K562 (cell line): ENCODE results near the gene DTNBP1. TPM values are rescaled to one million over a fixed set of nuclear protein-coding genes. Genes with fewer than 3 reads are reported as not detected.

ENCODE experiments used
- ARID1B ChIP-seq: fragments of 450-650 bp; IDR thresholded peaks from 2 replicates; pipeline ENCODE4 v1.6.1; 2016; ENCODE audit warnings: antibody characterized with exemption, mild to moderate bottlenecking, inconsistent platforms
- CHD1 ChIP-seq: fragments of 200-600 bp; sonication (generic); IDR thresholded peaks from one replicate; pipeline ENCODE4 v1.6.1; 2012; ENCODE audit warnings: mild to moderate bottlenecking, moderate library complexity, low read length, inconsistent platforms
- CTBP1 ChIP-seq: fragments of 450-650 bp; IDR thresholded peaks from 2 replicates; pipeline ENCODE4 v1.6.1; 2016; ENCODE audit warnings: borderline replicate concordance
- E2F5 ChIP-seq: sonication (generic); formaldehyde crosslinking; IDR thresholded peaks from 2 replicates; pipeline ENCODE4 v1.8.0; 2022; ENCODE audit warnings: mild to moderate bottlenecking, missing genetic modification reagents
- FOXP1 ChIP-seq: sonication (generic); formaldehyde crosslinking; IDR thresholded peaks from 2 replicates; pipeline ENCODE4 v1.8.0; 2022; ENCODE audit warnings: mild to moderate bottlenecking, missing genetic modification reagents
- MGA ChIP-seq: fragments of 450-650 bp; IDR thresholded peaks from 2 replicates; pipeline ENCODE4 v1.6.1; 2016; ENCODE audit warnings: mild to moderate bottlenecking, moderate library complexity
- NEUROD1 ChIP-seq: fragments of 150-350 bp; IDR thresholded peaks from 2 replicates; pipeline ENCODE4 v1.6.1; 2014; ENCODE audit warnings: borderline replicate concordance, low read length, low read depth; ENCODE audit not compliant: partially characterized antibody
- SMARCA4 ChIP-seq: fragments of 450-650 bp; IDR thresholded peaks from 2 replicates; pipeline ENCODE4 v1.6.1; 2016
- TAF15 ChIP-seq: fragments of 200-400 bp; formaldehyde crosslinking; IDR thresholded peaks from 2 replicates; pipeline ENCODE4 v1.6.1; 2017; ENCODE audit warnings: mild to moderate bottlenecking, low read depth, low read length, moderate library complexity
- TAL1 ChIP-seq: fragments of 450-650 bp; IDR thresholded peaks from 2 replicates; pipeline ENCODE4 v1.6.1; 2016; ENCODE audit warnings: mild to moderate bottlenecking
- ZBTB33 ChIP-seq: sonication (generic); formaldehyde crosslinking; IDR thresholded peaks from 2 replicates; pipeline ENCODE4 v1.8.1; 2023; ENCODE audit warnings: mild to moderate bottlenecking, missing genetic modification reagents
- ZNF75A ChIP-seq: fragments of 450-650 bp; formaldehyde crosslinking; IDR thresholded peaks from 2 replicates; pipeline ENCODE4 v1.4.0; 2020; ENCODE audit warnings: mild to moderate bottlenecking
- polyA plus RNA-seq, 8 experiments: library from polyadenylated mRNA; depleted of rRNA in 4 of 8; stranded (reverse) in 5 of 8; unstranded in 3 of 8; fragments of >200 nt; fragmentation: Nextera tagmentation in 2 of 8; fragmentation: Illumina TruSeq in 1 of 8; extraction: Ambion mirVana in 2 of 8; extraction: Trizol in 1 of 8; gene quantifications; 2 replicates each; pipeline versions ENCODE4 v1.2.1 to v1.2.3, GENCODE V29; 2011 to 2014; ENCODE audit warnings: inconsistent platforms in 1 of 8, missing spikeins in 1 of 8
- total RNA-seq, 7 experiments: library from RNA; depleted of rRNA in 6 of 7; stranded (reverse); fragments of >200 nt in 6 of 7; fragmentation: Illumina TruSeq in 2 of 7; extraction: Trizol in 2 of 7; gene quantifications; 2 replicates each; pipeline versions ENCODE4 v1.2.1 to v1.2.3, GENCODE V29; 2011 to 2021; ENCODE audit warnings: low replicate concordance in 1 of 7

The DTNBP1 gene
- total and polyA plus RNA-seq, 9 of the 15 experiments (the other 6 are each of a cell fraction or from before 2014, with no cell fraction given): 16.7 to 54.5 (median 21.4) TPM

GRCh38 chr6:15657290-15657689 lies 5.5 kb downstream of the DTNBP1 start (continued):
- TF ChIP-seq TAL1: peak; percentile 50; the same call in 1 of the 2 replicates
- TF ChIP-seq CHD1: no peak
- no peak for TF ChIP-seq ZNF75A (CRISPR knock-in tag)
- TF ChIP-seq FOXP1: no peak
- TF ChIP-seq TAF15: no peak
- TF ChIP-seq SMARCA4: peak; percentile 41; the same call in 1 of the 2 replicates
- peak; percentile 41; the same call in 1 of the 2 replicates for TF ChIP-seq CTBP1
- peak; percentile 72 for TF ChIP-seq ARID1B
- no peak for TF ChIP-seq ZBTB33 (CRISPR knock-in tag)
- TF ChIP-seq E2F5 (CRISPR knock-in tag): no peak
- TF ChIP-seq NEUROD1: no peak
- no peak for TF ChIP-seq MGA
